MCF 10A (cell line): Measurements from ENCODE around the gene PEX14. TPM values are rescaled to one million over a fixed set of nuclear protein-coding genes. Genes with fewer than 3 reads are reported as not detected.

ENCODE experiments used
- BruUV-seq: library from RNA; stranded (reverse); fragments of 400-500 nt; replicated peaks from 2 replicates; lab custom pipeline; 2021; lab: Mats Ljungman, UMichigan
- CTCF ChIA-PET: fragments of 300-600 bp; sonication (Branson Sonifier 250); formaldehyde crosslinking; extraction: SDS; loops from one replicate; lab custom pipeline; 2021; ENCODE audit warnings: antibody characterized with exemption, inconsistent platforms; lab: Yijun Ruan, JAX
- POLR2A ChIA-PET: fragments of 300-600, 350-650 bp; sonication (Branson Sonifier 250); formaldehyde crosslinking; extraction: SDS; loops from one replicate; lab custom pipeline; 2020; ENCODE audit warnings: antibody characterized with exemption, inconsistent platforms; lab: Yijun Ruan, JAX
- DNase-seq: peaks from one replicate; pipeline ENCODE4 v3.0.0-alpha.2; 2018; ENCODE audit not compliant: unreplicated experiment
- H3K27ac Mint-ChIP-seq: one replicate; pipeline ENCODE4 v1.8.0; 2022; ENCODE audit warnings: mild to moderate bottlenecking, low read depth, mixed read lengths; ENCODE audit not compliant: unreplicated experiment
- H3K27me3 Mint-ChIP-seq: one replicate; pipeline ENCODE4 v1.8.0; 2022; ENCODE audit warnings: mixed read lengths; ENCODE audit not compliant: insufficient read depth, unreplicated experiment
- H3K36me3 Mint-ChIP-seq: one replicate; pipeline ENCODE4 v1.8.0; 2022; ENCODE audit warnings: mild to moderate bottlenecking, moderate library complexity, mixed read lengths; ENCODE audit not compliant: insufficient read depth, unreplicated experiment
- H3K4me1 Mint-ChIP-seq: one replicate; pipeline ENCODE4 v1.8.0; 2022; ENCODE audit warnings: mixed read lengths; ENCODE audit not compliant: insufficient read depth, unreplicated experiment
- H3K4me3 Mint-ChIP-seq: one replicate; pipeline ENCODE4 v1.8.0; 2022; ENCODE audit warnings: mild to moderate bottlenecking, moderate library complexity, mixed read lengths; ENCODE audit not compliant: unreplicated experiment
- H3K9me3 Mint-ChIP-seq: one replicate; pipeline ENCODE4 v1.8.0; 2022; ENCODE audit warnings: mixed read lengths; ENCODE audit not compliant: unreplicated experiment
- intact Hi-C: fragments of 100-400 bp; cut with micrococcal nuclease; formaldehyde crosslinking; loops from 2 replicates; pipeline ENCODE4 v1.14.1; 2022
- total RNA-seq: library from RNA; stranded (reverse); gene quantifications from 2 replicates; pipeline ENCODE4 v1.2.3, GENCODE V29; 2022
- TF ChIP-seq, protein P1 (sequence below): fragments of 200-600 bp; IDR thresholded peaks from one replicate; pipeline ENCODE4 v1.8.0; 2022; ENCODE audit warnings: antibody characterized with exemption, mild to moderate bottlenecking; ENCODE audit not compliant: unreplicated experiment

Gene PEX14
- total RNA-seq, 1 experiment from 2014 or later: 22.2 TPM

DNA sequence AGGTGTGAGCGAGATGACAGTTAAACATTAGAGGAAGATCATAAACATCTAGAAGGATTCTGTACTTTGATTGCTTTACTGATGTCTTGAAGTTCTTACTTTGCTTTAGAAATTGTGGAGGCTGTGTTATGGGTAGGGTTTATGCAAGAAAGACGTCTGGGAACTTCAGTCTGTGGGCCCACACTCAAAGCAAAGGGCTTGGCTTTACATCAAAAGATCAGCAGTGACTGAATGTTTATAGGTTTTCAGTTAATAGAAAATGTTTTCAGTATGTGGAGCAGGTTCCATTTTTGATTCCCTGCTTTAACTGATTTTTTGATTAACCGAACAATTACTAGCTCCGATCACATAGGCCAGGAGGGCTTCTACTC, 31.9 kb downstream of the PEX14 start:
- ChIA-PET CTCF (interaction anchor here (0.6 to 6.0 kb wide), 11 partner anchors 12 to 1158 kb away, joined by 3 to 63 read pairs (median 4); no protein-coding TSS in a partner anchor), POLR2A (interaction anchor here (0.7 to 3.6 kb wide), 7 partner anchors 11 to 394 kb away, joined by 3 to 21 read pairs (median 7); no protein-coding TSS in a partner anchor)
- TF ChIP-seq, protein P1, sequence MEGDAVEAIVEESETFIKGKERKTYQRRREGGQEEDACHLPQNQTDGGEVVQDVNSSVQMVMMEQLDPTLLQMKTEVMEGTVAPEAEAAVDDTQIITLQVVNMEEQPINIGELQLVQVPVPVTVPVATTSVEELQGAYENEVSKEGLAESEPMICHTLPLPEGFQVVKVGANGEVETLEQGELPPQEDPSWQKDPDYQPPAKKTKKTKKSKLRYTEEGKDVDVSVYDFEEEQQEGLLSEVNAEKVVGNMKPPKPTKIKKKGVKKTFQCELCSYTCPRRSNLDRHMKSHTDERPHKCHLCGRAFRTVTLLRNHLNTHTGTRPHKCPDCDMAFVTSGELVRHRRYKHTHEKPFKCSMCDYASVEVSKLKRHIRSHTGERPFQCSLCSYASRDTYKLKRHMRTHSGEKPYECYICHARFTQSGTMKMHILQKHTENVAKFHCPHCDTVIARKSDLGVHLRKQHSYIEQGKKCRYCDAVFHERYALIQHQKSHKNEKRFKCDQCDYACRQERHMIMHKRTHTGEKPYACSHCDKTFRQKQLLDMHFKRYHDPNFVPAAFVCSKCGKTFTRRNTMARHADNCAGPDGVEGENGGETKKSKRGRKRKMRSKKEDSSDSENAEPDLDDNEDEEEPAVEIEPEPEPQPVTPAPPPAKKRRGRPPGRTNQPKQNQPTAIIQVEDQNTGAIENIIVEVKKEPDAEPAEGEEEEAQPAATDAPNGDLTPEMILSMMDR: no peak
- no peak for DNase-seq
- H3K27me3 Mint-ChIP-seq: no peaks in the 10 kb centered on the region
- no peaks in the 10 kb centered on the region for H3K9me3 Mint-ChIP-seq
- no peaks in the 10 kb centered on the region for H3K36me3 Mint-ChIP-seq
- no TSS peak for BruUV-seq
- no peak overlapping the region for H3K4me3 Mint-ChIP-seq
- intact Hi-C loops: loop anchor here (1.0 to 2.0 kb wide), 4 partner anchors 361 to 506 kb away; partner anchors contain the start of gene TARDBP
- peaks cover 17% of the 10 kb centered on the region for H3K4me1 Mint-ChIP-seq
- H3K27ac Mint-ChIP-seq: no peak overlapping the region

GRCh38 chr1:10507111-10507879, 32.5 kb downstream of the PEX14 start:
- TF ChIP-seq, protein P1: peak; percentile 83
- H3K36me3 Mint-ChIP-seq: no peaks in the 10 kb centered on the region
- no peaks in the 10 kb centered on the region for H3K27me3 Mint-ChIP-seq
- no TSS peak for BruUV-seq
- ChIA-PET CTCF (interaction anchor here (0.5 to 6.0 kb wide), 30 partner anchors 8 to 1158 kb away, joined by 3 to 63 read pairs (median 3); no protein-coding TSS in a partner anchor), POLR2A (interaction anchor here (0.6 to 3.6 kb wide), 12 partner anchors 10 to 506 kb away, joined by 3 to 21 read pairs (median 4); no protein-coding TSS in a partner anchor)
- DNase-seq: peak; percentile 86
- no peak overlapping the region for H3K4me3 Mint-ChIP-seq
- H3K27ac Mint-ChIP-seq: no peak overlapping the region
- H3K4me1 Mint-ChIP-seq: peaks cover 17% of the 10 kb centered on the region
- no peaks in the 10 kb centered on the region for H3K9me3 Mint-ChIP-seq
- intact Hi-C loops: loop anchor here (1.0 to 2.0 kb wide), 4 partner anchors 360 to 506 kb away; partner anchors contain the start of gene TARDBP

DNA sequence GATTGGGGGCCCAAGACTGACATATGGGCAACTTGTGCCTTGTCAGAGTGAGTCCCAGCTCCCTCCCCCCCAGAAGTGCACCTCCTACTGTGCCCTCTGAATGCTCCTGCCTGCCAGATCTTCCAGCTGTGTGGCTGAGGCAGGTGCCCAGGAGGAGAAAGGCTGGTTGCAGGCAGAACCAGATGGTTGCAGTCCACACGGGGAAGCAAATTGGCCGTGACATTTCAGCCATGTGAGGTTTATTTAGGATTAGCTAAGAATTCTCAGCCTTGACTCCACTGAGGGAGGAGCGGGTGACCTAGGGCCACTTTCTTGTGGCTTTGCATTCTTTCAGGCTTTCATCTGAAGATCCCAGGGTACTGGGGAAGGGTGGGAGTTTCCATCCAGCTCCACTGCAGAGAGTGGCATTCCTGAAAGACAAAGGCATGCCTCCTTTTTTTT, 33.8 kb downstream of the PEX14 start:
- POLR2A ChIA-PET: interaction anchor here (0.6 to 3.6 kb wide), 8 partner anchors 13 to 529 kb away, joined by 3 to 21 read pairs (median 3); no protein-coding TSS in a partner anchor
- no peak overlapping the region for H3K27ac Mint-ChIP-seq
- no peaks in the 10 kb centered on the region for H3K27me3 Mint-ChIP-seq
- DNase-seq: no peak
- BruUV-seq: no TSS peak
- intact Hi-C loops: no loop called here
- no peak overlapping the region for H3K4me3 Mint-ChIP-seq
- TF ChIP-seq, protein P1: no peak
- H3K36me3 Mint-ChIP-seq: no peaks in the 10 kb centered on the region
- CTCF ChIA-PET: interaction anchor here (0.6 to 6.0 kb wide), 13 partner anchors 13 to 665 kb away, joined by 3 to 63 read pairs (median 3); partner anchors contain the start of gene EXOSC10
- peaks cover 17% of the 10 kb centered on the region for H3K4me1 Mint-ChIP-seq
- no peaks in the 10 kb centered on the region for H3K9me3 Mint-ChIP-seq
